Measurements from ENCODE around the gene PTCD2.

The PTCD2 gene

GRCh38 chr5:72281430-72281763 is 38.8 kb upstream of the PTCD2 start (continued):
- TF ChIP-seq ZBTB20 (tag by site-specific recombination; IDR thresholded peaks at IDR 0.05) (no peak), ZNF302 (tag by site-specific recombination; IDR thresholded peaks at IDR 0.05; ENCODE audit: low read depth) (no peak), GLIS2 (tag by site-specific recombination; IDR thresholded peaks at IDR 0.05) (no peak), GLIS1 (tag by site-specific recombination; IDR thresholded peaks at IDR 0.05) (no peak)

- CTCF ChIA-PET, result interaction anchor here (0.6 to 3.8 kb wide), 4 partner anchors 8 to 499 kb away, joined by 3 to 18 read pairs (median 4); no protein-coding TSS in a partner anchor
- Histone ChIP-seq H3K27ac (ENCODE audit: extremely low read depth, low read depth, low read length) (peak overlapping the region; percentile 50), H3K4me3 (ENCODE audit: low read depth, low read length) (no peak overlapping the region), H3K4me1 (ENCODE audit: control insufficient read depth, insufficient read depth, low read length) (peaks cover 21% of the 10 kb centered on the region), H3K36me3 (ENCODE audit: control insufficient read depth in 2 of 2, insufficient read depth in 1 of 2, low read length in 2 of 2) (no peaks in the 10 kb centered on the region; a peak in 1 of 3 replicates), H3K9me3 (ENCODE audit: control insufficient read depth, insufficient read depth, low read depth, low read length) (no peaks in the 10 kb centered on the region)
- POLR2A ChIA-PET, result interaction anchor here (1.2 to 1.7 kb wide), 2 partner anchors 26 to 38 kb away, joined by 4 to 5 read pairs; partner anchors contain the start of genes MRPS27 and PTCD2
- TF ChIP-seq ZNF544 (tag by site-specific recombination; IDR thresholded peaks at IDR 0.05) (no peak), YY1 (tag by site-specific recombination; IDR thresholded peaks at IDR 0.05) (no peak), SALL2 (tag by site-specific recombination; IDR thresholded peaks at IDR 0.05; ENCODE audit: borderline replicate concordance) (no peak), YY2 (tag by site-specific recombination; IDR thresholded peaks at IDR 0.05) (no peak), FEZF1 (tag by site-specific recombination; IDR thresholded peaks at IDR 0.05) (peak; percentile 65), ZNF211 (tag by site-specific recombination; IDR thresholded peaks at IDR 0.05; ENCODE audit: low read depth) (no peak), PRDM6 (tag by site-specific recombination; IDR thresholded peaks at IDR 0.05) (peak; percentile 95), ZNF561 (tag by site-specific recombination; IDR thresholded peaks at IDR 0.05; ENCODE audit: borderline replicate concordance) (no peak), IKZF3 (tag by site-specific recombination; IDR thresholded peaks at IDR 0.05) (peak; percentile 89), ZBTB21 (tag by site-specific recombination; IDR thresholded peaks at IDR 0.05) (peak; percentile 38; the same call in 1 of the 2 replicates), ZNF350 (tag by site-specific recombination; IDR thresholded peaks at IDR 0.05) (no peak), REST (tag by site-specific recombination; IDR thresholded peaks at IDR 0.05) (no peak), ZNF555 (tag by site-specific recombination; conservative IDR thresholded peaks at IDR 0.05) (no peak), ZNF843 (tag by site-specific recombination; IDR thresholded peaks at IDR 0.05) (peak; percentile 82), ZNF645 (tag by site-specific recombination; IDR thresholded peaks at IDR 0.05) (no peak), ZEB2 (tag by site-specific recombination; IDR thresholded peaks at IDR 0.05) (peak; percentile 86), BCL11A (tag by site-specific recombination; IDR thresholded peaks at IDR 0.05; ENCODE audit: low read depth) (peak; percentile 49; the same call in 1 of the 2 replicates), ZNF292 (tag by site-specific recombination; IDR thresholded peaks at IDR 0.05; ENCODE audit: borderline replicate concordance, low read depth) (no peak), ZBTB7A (tag by site-specific recombination; IDR thresholded peaks at IDR 0.05; ENCODE audit: low read depth) (no peak), ZNF596 (tag by site-specific recombination; IDR thresholded peaks at IDR 0.05) (no peak), ZBTB20 (tag by site-specific recombination; IDR thresholded peaks at IDR 0.05) (no peak), ZNF19 (tag by site-specific recombination; IDR thresholded peaks at IDR 0.05; ENCODE audit: low read depth) (no peak), ZBTB11 (tag by site-specific recombination; conservative IDR thresholded peaks at IDR 0.05; ENCODE audit: low read depth) (no peak; the same call in 1 of the 2 replicates), WT1 (tag by site-specific recombination; IDR thresholded peaks at IDR 0.05) (peak; percentile 75)
These were observed 38.2 kb upstream of the PTCD2 start for GRCh38 chr5:72281764-72282499.

Data from HEK293 (cell line).